HepG2 (cell line): ENCODE measurements around the gene CDK14. TPM values are rescaled to one million over a fixed set of nuclear protein-coding genes. Genes with fewer than 3 reads are reported as not detected.

Experiments
- CBFB ChIP-seq: sonication (generic); formaldehyde crosslinking; IDR thresholded peaks from 2 replicates; pipeline ENCODE4 v1.4.0; 2020; ENCODE audit warnings: missing genetic modification reagents
- PAXIP1 ChIP-seq: sonication (generic); formaldehyde crosslinking; conservative IDR thresholded peaks from 2 replicates; pipeline ENCODE4 v1.4.0; 2020; ENCODE audit warnings: mild to moderate bottlenecking, missing genetic modification reagents, moderate library complexity
- ZHX2 ChIP-seq, 2 experiments: sonication (generic) in 1 of 2; formaldehyde crosslinking in 1 of 2; IDR thresholded peaks; 2 replicates each; pipeline versions ENCODE4 v1.6.1 to v1.9.0; 2014 to 2022; ENCODE audit warnings: antibody characterized with exemption in 1 of 2, borderline replicate concordance in 1 of 2, inconsistent platforms in 1 of 2, low read depth in 1 of 2, missing genetic modification reagents in 1 of 2
- ZNF232 ChIP-seq: sonication (generic); formaldehyde crosslinking; IDR thresholded peaks from 2 replicates; pipeline ENCODE4 v1.4.0; 2020; ENCODE audit warnings: missing genetic modification reagents, borderline replicate concordance
- ZNF639 ChIP-seq: conservative IDR thresholded peaks from 2 replicates; pipeline ENCODE4 v1.6.1; 2018; ENCODE audit warnings: missing genetic modification reagents
- ZNF879 ChIP-seq: sonication (generic); formaldehyde crosslinking; IDR thresholded peaks from 2 replicates; pipeline ENCODE4 v1.8.1; 2023; ENCODE audit warnings: missing genetic modification reagents
- polyA plus RNA-seq, 8 experiments: library from polyadenylated mRNA; depleted of rRNA in 3 of 8; stranded (reverse) in 7 of 8; unstranded in 1 of 8; fragments of >200 nt; fragmentation: Illumina TruSeq in 4 of 8; extraction: Trizol in 4 of 8; gene quantifications; 2 replicates each; pipeline versions ENCODE4 v1.2.1 to v1.2.3, GENCODE V29; 2011 to 2016; ENCODE audit warnings: low read depth in 4 of 8, missing spikeins in 1 of 8, mixed read lengths in 1 of 8; ENCODE audit not compliant: insufficient read depth in 1 of 8
- total RNA-seq, 5 experiments: library from RNA; depleted of rRNA; stranded (reverse); fragments of >200 nt; fragmentation: Illumina TruSeq; extraction: Trizol; gene quantifications; 2 replicates each; pipeline ENCODE4 v1.2.3, GENCODE V29; 2016; ENCODE audit warnings: low read depth in 1 of 5

Gene CDK14
- total and polyA plus RNA-seq, 2 of the 13 experiments (the other 11 are each of a cell fraction or from before 2014, with no cell fraction given): 0.26 to 0.71 TPM

DNA sequence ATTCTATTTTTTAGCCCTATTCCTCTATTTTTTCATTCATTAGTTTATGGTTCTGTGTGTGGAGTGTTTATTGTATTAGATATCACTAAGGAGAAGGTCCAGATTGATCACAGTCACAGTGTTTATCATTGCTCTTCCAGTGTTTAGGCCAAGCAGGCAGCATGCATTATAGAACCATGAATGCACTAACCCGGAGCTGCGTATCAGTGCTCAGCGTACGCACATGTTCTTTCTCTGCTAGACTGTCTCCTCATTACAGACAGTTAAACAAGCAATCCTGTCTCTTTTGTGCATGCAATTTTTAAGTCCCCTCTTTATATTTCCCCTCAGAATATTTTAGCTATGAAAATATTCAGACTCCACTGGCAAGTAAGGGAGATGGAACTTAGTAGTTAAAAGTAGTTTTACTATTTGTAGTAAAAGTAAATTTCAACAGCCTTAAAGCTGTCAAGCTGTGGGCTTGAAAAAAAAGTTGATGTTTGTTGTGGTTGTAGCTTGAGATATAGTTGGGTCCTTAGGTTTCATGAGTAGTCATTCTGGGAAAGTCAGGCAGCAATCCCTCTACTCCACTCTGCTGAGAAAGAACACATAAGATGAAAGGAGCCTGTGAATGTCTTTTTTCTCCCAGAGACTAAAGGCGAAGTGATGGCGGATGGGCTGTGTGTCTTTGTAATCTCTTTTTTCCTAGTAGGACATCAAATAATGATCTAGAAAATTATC, 260.4 kb downstream of the CDK14 start (continued):
- TF ChIP-seq ZHX2 (IDR thresholded peaks at IDR 0.05; ENCODE audit: low read depth): no peak
- TF ChIP-seq ZHX2 (CRISPR knock-in tag; IDR thresholded peaks at IDR 0.05; ENCODE audit: borderline replicate concordance): no peak
- no peak for TF ChIP-seq PAXIP1
- TF ChIP-seq CBFB (CRISPR knock-in tag): no peak
- TF ChIP-seq ZNF879 (CRISPR knock-in tag): no peak
- no peak for TF ChIP-seq ZNF232 (CRISPR knock-in tag)
- TF ChIP-seq ZNF639: no peak
